ENCODE data around the gene HPGDS.
"Not testable (repeated sequence)": the region's sequence is repeated elsewhere in the genome, so short reads cannot be mapped to it uniquely, and the experiment has no call there.

HPGDS gene

GRCh38 chr4:94354474-94354896, 11.8 kb upstream of the HPGDS start:
- DNase-seq, result no peak

GRCh38 chr4:94352996-94353395, 10.4 kb upstream of the HPGDS start:
- no peak for DNase-seq

- no peak for DNase-seq
Observed at GRCh38 chr4:94352163-94352562, 9.5 kb upstream of the HPGDS start.

- no peak for DNase-seq
Observed at GRCh38 chr4:94351319-94351718, 8.7 kb upstream of the HPGDS start.

- no peak for DNase-seq
Observed at GRCh38 chr4:94350095-94350494, 7.5 kb upstream of the HPGDS start.

- DNase-seq, result no peak
Observed at GRCh38 chr4:94349193-94349592, 6.6 kb upstream of the HPGDS start.

- no peak for DNase-seq
Observed at GRCh38 chr4:94348666-94349065, 6.0 kb upstream of the HPGDS start.

GRCh38 chr4:94346541-94346940, 3.9 kb upstream of the HPGDS start:
- no peak for DNase-seq

GRCh38 chr4:94345969-94346368, 3.3 kb upstream of the HPGDS start:
- DNase-seq, result no peak

GRCh38 chr4:94345266-94345665, 2.6 kb upstream of the HPGDS start:
- no peak for DNase-seq

GRCh38 chr4:94344457-94344856, 1.8 kb upstream of the HPGDS start:
- no peak for DNase-seq

GRCh38 chr4:94341481-94342370, 910 bp downstream of the HPGDS start:
- DNase-seq, result no peak

GRCh38 chr4:94339779-94340178, 2.9 kb downstream of the HPGDS start:
- DNase-seq, result no peak

GRCh38 chr4:94338681-94339351, 3.8 kb downstream of the HPGDS start:
- no peak for DNase-seq

GRCh38 chr4:94336791-94337190, 5.8 kb downstream of the HPGDS start:
- DNase-seq, result not testable (repeated sequence)

- DNase-seq, result no peak
Observed at GRCh38 chr4:94336303-94336702, 6.3 kb downstream of the HPGDS start.

- no peak for DNase-seq
Observed at GRCh38 chr4:94334962-94335361, 7.7 kb downstream of the HPGDS start.

- no peak for DNase-seq
Observed at GRCh38 chr4:94334476-94334875, 8.2 kb downstream of the HPGDS start.

- DNase-seq, result no peak
Observed at GRCh38 chr4:94333866-94334265, 8.8 kb downstream of the HPGDS start.

- no peak for DNase-seq
Observed at GRCh38 chr4:94332983-94333590, 9.5 kb downstream of the HPGDS start.

- DNase-seq, result no peak
Observed at GRCh38 chr4:94329933-94330332, 12.7 kb downstream of the HPGDS start.

GRCh38 chr4:94325835-94326234, 16.8 kb downstream of the HPGDS start:
- no peak for DNase-seq

- not testable (repeated sequence) for DNase-seq
Observed at GRCh38 chr4:94319927-94320326, 22.7 kb downstream of the HPGDS start.

All from NCI-H146 (cell line).